B cell (primary cell): ENCODE results near the gene CACNA1G. TPM values are rescaled to one million over a fixed set of nuclear protein-coding genes. Genes with fewer than 3 reads are reported as not detected.

Experiments used
- ATAC-seq: fragments of 200-7000 bp; cut with Tn5 transposase; one replicate; pipeline ENCODE4 v1.10.0; 2021; ENCODE audit warnings: low read depth, mild to moderate bottlenecking, moderate number of reproducible peaks, moderate library complexity
- CTCF ChIA-PET: fragments of 350-600 bp; sonication (Branson Sonifier 250); formaldehyde crosslinking; loops from one replicate; lab custom pipeline; 2021; ENCODE audit warnings: antibody characterized with exemption, inconsistent platforms; lab: Charles Lee
- POLR2A ChIA-PET: fragments of 350-600 bp; sonication (Branson Sonifier 250); formaldehyde crosslinking; loops from one replicate; lab custom pipeline; 2021; ENCODE audit warnings: antibody characterized with exemption; lab: Charles Lee
- DNase-seq: peaks from one replicate; pipeline ENCODE4 v3.0.0; 2013
- H2AFZ ChIP-seq: 2 replicates; pipeline ENCODE4 v1.6.1; 2012; ENCODE audit warnings: mild to moderate bottlenecking, low read depth, low read length; ENCODE audit not compliant: insufficient read depth, poor library complexity, severe bottlenecking
- H3K27ac ChIP-seq, 2 donors: 1 replicate in 1 of 2; 2 replicates in 1 of 2; pipeline ENCODE4 v1.5.1; 2012 to 2013; ENCODE audit warnings: low read length in 2 of 2, mild to moderate bottlenecking in 2 of 2, moderate library complexity in 1 of 2
- H3K27me3 ChIP-seq, 4 experiments: fragments of 200-600 bp in 1 of 4; sonication (generic) in 1 of 4; replicated peaks in 1 of 4; 1 replicate in 2 of 4; 2 replicates in 2 of 4; pipeline versions ENCODE4 v1.6.1 to v1.7.0; 2013 to 2016; ENCODE audit warnings: low read length in 3 of 4, mild to moderate bottlenecking in 2 of 4, mixed read lengths in 1 of 4, moderate library complexity in 1 of 4; ENCODE audit not compliant: insufficient read depth in 4 of 4, control insufficient read depth in 3 of 4; ENCODE audit errors: control extremely low read depth in 1 of 4
- H3K36me3 ChIP-seq, 2 experiments: replicated peaks in 1 of 2; 1 replicate in 1 of 2; 2 replicates in 1 of 2; pipeline versions ENCODE4 v1.6.1 to v1.7.1; 2013; ENCODE audit warnings: low read length in 1 of 2; ENCODE audit not compliant: insufficient read depth in 2 of 2, control insufficient read depth in 1 of 2; ENCODE audit errors: control extremely low read depth in 1 of 2, extremely low read depth in 1 of 2
- H3K4me1 ChIP-seq, 2 donors: fragments of 200-600 bp in 1 of 2; sonication (generic) in 1 of 2; 1 replicate in 1 of 2; 2 replicates in 1 of 2; pipeline versions ENCODE4 v1.5.1 to v1.6.1; 2013 to 2017; ENCODE audit warnings: low read length in 2 of 2; ENCODE audit not compliant: control insufficient read depth in 2 of 2, insufficient read depth in 2 of 2
- H3K4me2 ChIP-seq: replicated peaks from 2 replicates; pipeline ENCODE3; 2012; ENCODE audit warnings: mild to moderate bottlenecking, low read depth, low read length; ENCODE audit not compliant: poor library complexity, severe bottlenecking
- H3K4me3 ChIP-seq, 5 experiments: fragments of 200-600 bp in 1 of 5; sonication (generic) in 1 of 5; 1 replicate in 3 of 5; 2 replicates in 2 of 5; pipeline versions ENCODE4 v1.5.1 to v1.7.0; 2011 to 2016; ENCODE audit warnings: low read length in 4 of 5, mild to moderate bottlenecking in 4 of 5, low read depth in 2 of 5, control low read depth in 1 of 5, moderate library complexity in 1 of 5; ENCODE audit not compliant: insufficient read depth in 1 of 5; ENCODE audit errors: control extremely low read depth in 1 of 5, extremely low read depth in 1 of 5
- H3K79me2 ChIP-seq: fragments of 200-600 bp; sonication (generic); one replicate; pipeline ENCODE4 v1.6.0; 2016; ENCODE audit warnings: low read length; ENCODE audit not compliant: control insufficient read depth, insufficient read depth
- H3K9ac ChIP-seq: fragments of 200-600 bp; sonication (generic); 2 replicates; pipeline ENCODE4 v1.6.1; 2017; ENCODE audit warnings: mild to moderate bottlenecking, low read length, moderate library complexity
- H3K9me3 ChIP-seq, 3 donors: one replicate each; pipeline versions ENCODE4 v1.6.1 to v1.7.1; 2013; ENCODE audit warnings: low read length in 2 of 3; ENCODE audit not compliant: control insufficient read depth in 2 of 3, insufficient read depth in 1 of 3; ENCODE audit errors: control extremely low read depth in 1 of 3
- H4K20me1 ChIP-seq: 2 replicates; pipeline ENCODE4 v1.6.0; 2012; ENCODE audit warnings: mild to moderate bottlenecking, low read length; ENCODE audit not compliant: insufficient read depth, control insufficient read depth, poor library complexity, severe bottlenecking
- H3K27ac Mint-ChIP-seq: one replicate; pipeline ENCODE4 v1.8.0; 2021; ENCODE audit warnings: mixed read lengths
- H3K27me3 Mint-ChIP-seq: one replicate; pipeline ENCODE4 v1.8.0; 2021; ENCODE audit warnings: mixed read lengths
- H3K4me1 Mint-ChIP-seq: one replicate; pipeline ENCODE4 v1.8.0; 2021; ENCODE audit warnings: mixed read lengths
- H3K4me3 Mint-ChIP-seq: one replicate; pipeline ENCODE4 v1.8.0; 2021; ENCODE audit warnings: mixed read lengths
- H3K9me3 Mint-ChIP-seq: one replicate; pipeline ENCODE4 v1.8.0; 2022; ENCODE audit warnings: mixed read lengths; ENCODE audit not compliant: insufficient read depth
- CTCF ChIP-seq: fragments of 200-600 bp; IDR thresholded peaks from one replicate; pipeline ENCODE4 v1.8.0; 2022; ENCODE audit warnings: antibody characterized with exemption, mild to moderate bottlenecking
- EZH2 ChIP-seq: IDR thresholded peaks from 2 replicates; pipeline ENCODE4 v1.6.1; 2012; ENCODE audit warnings: borderline replicate concordance, low read depth, mild to moderate bottlenecking, moderate library complexity, low read length; ENCODE audit not compliant: insufficient read depth, poor library complexity, severe bottlenecking
- WGBS: methylation state at CpG from one replicate; pipeline ENCODE4 v1.1.5; 2013; ENCODE audit warnings: missing lambda C conversion rate; ENCODE audit not compliant: insufficient coverage; 5-methylcytosine and 5-hydroxymethylcytosine counted together
- intact Hi-C: fragments of 100-400 bp; cut with micrococcal nuclease; formaldehyde crosslinking; loops from one replicate; pipeline ENCODE4 v1.10.0; 2022
- polyA plus RNA-seq: library from polyadenylated mRNA; depleted of rRNA; stranded (reverse); fragments of >200 nt; gene quantifications from 2 replicates; pipeline ENCODE4 v1.2.3, GENCODE V29; 2012
- total RNA-seq, 2 donors: library from RNA; stranded (reverse); fragments of 120-200 nt in 1 of 2; gene quantifications; 1 replicate in 1 of 2; 2 replicates in 1 of 2; pipeline versions ENCODE4 v1.2.3 to v1.2.4, GENCODE V29; 2013 to 2022

Gene CACNA1G
- total and polyA plus RNA-seq, 2 donors (not counting 1 experiment from before 2014, with no cell fraction given), result 0.12 TPM; not detected in 1

DNA sequence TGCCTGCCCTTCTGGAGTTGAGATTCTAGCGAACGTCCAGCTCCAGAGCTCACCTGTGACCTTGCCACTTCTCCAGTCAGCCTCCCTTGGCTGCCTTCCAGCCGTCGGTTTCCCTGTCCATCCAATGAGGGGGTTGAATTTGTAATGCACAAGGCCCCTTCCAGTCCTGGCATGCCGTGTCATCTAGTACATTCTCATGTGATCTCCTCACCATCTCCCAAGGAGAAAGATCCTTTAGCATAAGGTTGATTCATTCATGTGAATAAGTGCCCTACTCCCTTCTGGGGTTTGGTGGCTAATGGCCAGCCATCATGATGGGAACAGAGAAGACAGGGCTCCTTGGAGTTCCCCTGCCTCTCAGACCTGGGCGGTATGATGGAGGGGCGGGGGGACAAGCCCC, 55.3 kb downstream of the CACNA1G start:
- H3K4me2 ChIP-seq, result no peak overlapping the region
- no peak for DNase-seq
- H3K4me3 ChIP-seq, result no peak overlapping the region
- H3K27ac Mint-ChIP-seq, result no peak overlapping the region
- no peaks in the 10 kb centered on the region for H3K4me1 ChIP-seq
- no peak overlapping the region for H2AFZ ChIP-seq
- ChIA-PET CTCF (no interaction called here), POLR2A (no interaction called here)
- ATAC-seq, result no peak
- peaks cover 0 to 9% (median 0%) of the 10 kb centered on the region in 4 experiments for H3K27me3 ChIP-seq
- H3K9me3 Mint-ChIP-seq, result no peaks in the 10 kb centered on the region
- intact Hi-C loops, result no loop called here
- H3K79me2 ChIP-seq, result no peaks in the 10 kb centered on the region
- peaks cover 21% of the 10 kb centered on the region for H3K27me3 Mint-ChIP-seq
- H3K27ac ChIP-seq, result no peak overlapping the region
- no peak overlapping the region for H3K4me3 Mint-ChIP-seq
- no peak overlapping the region for H3K9ac ChIP-seq
- no peaks in the 10 kb centered on the region for H4K20me1 ChIP-seq
- H3K9me3 ChIP-seq, result no peaks in the 10 kb centered on the region
- no peaks in the 10 kb centered on the region for H3K36me3 ChIP-seq
- 90% methylated on average over 4 of the region's 7 CpGs for WGBS
- H3K4me1 Mint-ChIP-seq, result peaks cover 5% of the 10 kb centered on the region
- TF ChIP-seq EZH2 (no peak), CTCF (no peak)

DNA sequence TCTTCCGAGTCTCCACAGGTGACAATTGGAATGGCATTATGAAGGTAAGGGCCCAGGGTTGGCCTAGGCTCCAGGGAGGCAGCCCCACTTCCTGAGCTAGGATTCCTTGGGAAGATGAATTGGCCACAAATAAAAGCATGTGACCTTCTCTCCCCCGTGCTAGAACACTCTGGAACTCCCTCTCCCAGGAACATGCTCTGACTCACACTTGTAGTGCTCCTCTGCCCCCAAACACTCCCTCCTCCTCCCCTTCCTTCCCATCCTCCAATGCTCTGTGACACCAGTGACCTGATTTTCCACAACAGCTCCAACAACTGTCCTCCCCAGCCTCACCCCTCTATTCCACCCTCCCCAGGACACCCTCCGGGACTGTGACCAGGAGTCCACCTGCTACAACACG, 57.8 kb downstream of the CACNA1G start:
- Histone ChIP-seq H3K36me3 (no peaks in the 10 kb centered on the region), H3K27ac (no peak overlapping the region), H3K79me2 (no peaks in the 10 kb centered on the region), H3K9ac (no peak overlapping the region), H3K27me3 (peaks cover 0 to 22% (median 3%) of the 10 kb centered on the region in 4 experiments), H3K4me1 (no peaks in the 10 kb centered on the region), H3K9me3 (no peaks in the 10 kb centered on the region), H3K4me2 (no peak overlapping the region), H2AFZ (no peak overlapping the region), H4K20me1 (no peaks in the 10 kb centered on the region), H3K4me3 (no peak overlapping the region)
- CTCF ChIA-PET, result no interaction called here
- ATAC-seq (no peak), DNase-seq (no peak)
- 87% methylated on average over 4 of the region's 4 CpGs for WGBS
- Mint-ChIP-seq H3K27me3 (peaks cover 23% of the 10 kb centered on the region), H3K27ac (no peak overlapping the region), H3K4me3 (no peak overlapping the region), H3K9me3 (no peaks in the 10 kb centered on the region), H3K4me1 (peaks cover 5% of the 10 kb centered on the region)
- intact Hi-C loops, result no loop called here
- POLR2A ChIA-PET, result no interaction called here
- TF ChIP-seq EZH2 (no peak), CTCF (no peak)
